Stimulated activated CD4-positive, alpha-beta T cell treated with anti-CD3 and anti-CD28 coated beads, Interleukin-4, amount 100 ng/mL, for 24 hours (primary cell): ENCODE measurements around the gene CLCNKB.
"Not testable (repeated sequence)": the region's sequence is repeated elsewhere in the genome, so short reads cannot be mapped to it uniquely, and the experiment has no call there.

Source experiments
- DNase-seq: peaks from one replicate; pipeline ENCODE4 v3.0.0-alpha.2; 2020

CLCNKB gene

DNA sequence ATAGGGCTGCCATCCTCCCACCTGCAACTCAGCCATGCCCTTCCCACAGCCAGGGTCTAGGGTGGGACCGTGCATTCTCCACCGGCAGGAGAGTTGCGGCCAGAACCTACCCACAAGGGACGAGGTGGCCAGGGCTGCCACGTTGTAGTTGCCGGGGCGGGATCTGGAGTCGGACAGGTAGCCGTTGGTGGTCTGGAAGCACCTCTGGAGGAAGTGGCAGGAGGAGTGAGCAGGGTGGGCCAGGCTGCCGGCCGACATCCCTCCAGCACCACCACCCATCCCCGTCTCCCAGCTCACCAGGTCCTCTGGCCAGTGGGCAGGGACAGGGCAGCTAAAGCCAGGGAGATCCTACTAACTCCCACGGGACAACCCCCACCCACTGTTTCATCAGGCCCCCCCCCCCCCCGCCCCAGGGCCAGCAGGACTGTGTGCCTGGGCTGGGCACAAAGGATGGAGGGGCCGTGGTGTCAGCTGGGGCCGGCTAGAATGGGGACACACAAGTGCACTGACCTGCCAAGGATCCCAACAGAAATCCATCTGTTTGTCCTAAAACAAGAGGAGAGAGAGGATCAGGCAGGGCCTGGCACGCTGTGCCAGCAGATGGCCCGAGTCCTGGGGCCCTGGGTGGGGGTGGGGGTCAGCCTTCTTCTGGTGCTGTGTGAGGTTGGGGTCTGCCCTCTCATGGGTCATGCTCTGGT is 18.6 kb downstream of the CLCNKB start:
- DNase-seq: not testable (repeated sequence)

DNA sequence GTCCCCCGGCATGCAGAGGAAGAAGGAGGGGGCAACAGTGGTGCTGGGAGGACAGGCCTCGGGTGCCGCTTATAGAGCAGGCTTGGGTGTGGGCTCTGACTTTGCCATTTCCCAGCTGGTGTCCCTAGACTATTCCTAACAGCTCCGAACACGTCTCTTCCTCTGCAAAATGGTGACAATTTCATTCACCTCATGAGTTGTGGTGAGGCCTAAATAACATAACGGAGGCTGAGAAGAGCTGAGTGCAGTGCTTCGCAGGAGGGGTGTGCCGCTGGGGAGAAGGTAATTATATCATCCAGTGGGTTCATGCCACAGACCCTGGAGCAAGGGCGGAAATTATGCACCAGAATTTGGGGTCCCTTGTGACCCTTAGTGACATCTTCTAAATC is 19.1 kb downstream of the CLCNKB start:
- DNase-seq: not testable (repeated sequence)

DNA sequence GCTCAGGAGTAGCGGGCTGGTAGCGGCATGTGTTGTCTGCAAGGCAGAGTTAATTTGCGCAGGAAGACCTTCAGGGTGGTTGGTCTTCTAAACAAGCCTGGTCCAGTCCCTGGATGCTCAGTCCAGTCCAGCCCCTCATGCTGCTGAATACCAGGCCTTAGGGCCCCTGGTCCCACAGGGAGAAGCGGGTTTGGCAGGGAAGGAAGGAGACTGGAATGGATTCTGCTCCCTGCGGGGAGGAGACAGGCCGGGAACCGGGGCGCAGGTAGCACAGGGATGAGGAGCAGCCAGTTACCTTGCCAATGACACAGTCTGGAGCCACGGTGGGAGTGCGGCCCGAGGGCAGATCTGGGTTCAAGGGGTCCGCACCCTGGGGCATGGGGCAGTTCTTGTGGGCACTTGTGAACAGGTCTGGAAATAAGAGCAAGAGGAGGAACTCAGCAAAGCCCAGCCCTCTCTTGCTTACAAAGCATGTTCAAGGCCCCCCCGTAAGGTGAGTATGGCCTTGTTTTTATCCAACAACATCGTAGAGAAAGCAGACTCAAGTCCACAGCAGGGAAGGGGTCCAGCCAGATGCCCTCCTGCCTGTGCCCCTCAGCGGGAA is 19.7 kb downstream of the CLCNKB start:
- DNase-seq: no peak

GRCh38 chr1:16063921-16064320 is 20.3 kb downstream of the CLCNKB start:
- DNase-seq: no peak

- DNase-seq: no peak
Observed at GRCh38 chr1:16064536-16065268, 21.1 kb downstream of the CLCNKB start.

DNA sequence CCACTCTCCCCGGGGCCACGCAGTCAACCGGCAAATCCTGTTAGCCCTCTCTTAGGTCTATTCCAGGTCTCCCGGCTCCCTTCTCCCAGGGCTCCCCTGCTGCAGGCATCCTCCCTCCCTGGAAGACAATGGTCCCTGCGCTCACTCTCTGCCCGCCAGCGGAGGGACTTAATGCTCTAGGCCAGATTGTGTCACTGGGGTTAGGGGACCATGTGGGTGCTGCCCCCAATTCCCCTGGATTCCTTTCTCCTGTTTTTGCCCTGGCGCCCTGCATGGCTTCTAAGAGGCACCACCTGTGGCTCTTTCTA is 21.6 kb downstream of the CLCNKB start:
- no peak for DNase-seq

DNA sequence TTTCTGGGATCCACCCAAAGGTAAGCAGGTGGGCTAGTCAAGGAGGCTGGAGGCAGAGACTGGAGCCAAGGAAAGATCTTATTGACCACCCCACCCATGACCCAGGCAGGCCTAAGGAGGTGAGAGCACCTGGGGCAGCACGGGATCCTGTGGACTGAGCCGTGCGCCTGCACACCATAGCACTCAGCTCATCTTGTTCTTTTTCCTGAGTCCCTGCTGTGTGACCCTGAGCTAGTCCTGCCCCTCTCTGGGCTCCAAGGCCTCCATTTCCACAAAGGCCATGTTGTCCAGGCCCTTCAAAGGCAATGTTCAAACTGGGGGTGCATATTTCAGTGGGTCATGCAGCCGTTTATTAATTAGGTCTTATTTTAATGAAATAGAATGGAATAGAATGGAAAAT is 22.7 kb downstream of the CLCNKB start:
- no peak for DNase-seq

- DNase-seq: no peak
Observed at GRCh38 chr1:16067127-16067768, 23.7 kb downstream of the CLCNKB start.

DNA sequence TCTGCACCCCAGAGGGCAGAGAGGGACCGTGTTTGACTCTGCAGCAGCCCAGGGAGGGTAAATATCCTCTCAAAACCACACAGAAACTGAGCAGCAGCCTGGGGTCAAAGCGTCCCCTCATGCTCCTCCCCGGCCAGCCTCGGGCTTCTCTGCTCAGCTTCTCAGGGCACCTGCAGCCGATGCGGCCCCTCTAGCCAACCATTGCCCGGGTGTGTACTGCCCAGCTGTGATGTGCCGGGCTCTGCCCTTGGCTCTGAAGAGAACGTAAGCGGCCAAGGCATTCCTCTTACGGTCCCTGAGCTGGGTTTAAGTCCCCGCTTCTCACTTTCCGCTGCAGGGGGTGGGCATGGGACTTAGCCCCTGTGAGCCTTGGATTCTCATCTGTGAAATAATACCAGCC is 24.4 kb downstream of the CLCNKB start:
- no peak for DNase-seq

DNA sequence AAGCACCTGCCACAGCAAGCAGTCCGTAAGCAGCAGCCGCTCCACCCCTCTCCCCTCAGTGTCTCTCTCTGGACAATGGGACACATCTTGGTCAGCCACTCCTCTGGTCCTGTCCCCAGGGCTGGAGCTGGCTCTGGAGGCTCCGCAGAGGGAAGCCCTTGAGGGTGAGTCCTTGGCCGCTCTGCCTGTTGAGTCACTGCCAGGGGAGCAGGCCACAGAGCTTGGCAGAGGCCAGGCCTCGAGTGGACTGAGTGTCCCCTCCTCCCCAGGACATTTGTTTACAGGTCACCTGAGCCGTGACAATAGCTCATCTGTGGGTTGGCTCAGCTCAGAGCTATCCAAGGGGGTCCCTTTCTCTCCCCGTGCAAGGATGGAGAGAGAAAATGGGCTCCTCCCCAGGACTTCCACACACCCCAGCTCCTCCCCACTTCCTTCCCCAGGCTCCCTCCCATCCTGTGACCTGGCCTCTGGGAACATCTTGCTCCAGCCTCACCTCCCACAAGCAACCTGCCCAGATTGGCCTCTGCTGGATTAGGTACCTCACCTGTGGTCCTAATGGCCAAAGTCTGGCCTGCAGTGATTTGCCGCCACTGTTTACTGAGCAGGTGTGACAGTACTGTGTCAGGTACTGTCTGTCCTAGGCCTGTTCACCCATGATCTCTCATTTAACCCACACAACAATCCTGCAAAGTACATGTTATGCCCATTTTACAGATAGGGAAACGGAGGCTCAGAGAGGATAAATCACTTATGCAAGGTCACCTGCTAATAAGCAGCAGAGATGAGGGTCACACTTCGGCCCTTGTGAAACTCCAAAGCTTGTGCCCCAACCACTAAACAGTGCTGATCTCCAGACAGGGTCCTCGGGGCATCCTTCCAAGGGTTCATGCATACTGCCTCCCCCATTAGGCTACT is 25.0 kb downstream of the CLCNKB start:
- no peak for DNase-seq

- no peak for DNase-seq
Observed at GRCh38 chr1:16070640-16071355, 27.2 kb downstream of the CLCNKB start.

DNA sequence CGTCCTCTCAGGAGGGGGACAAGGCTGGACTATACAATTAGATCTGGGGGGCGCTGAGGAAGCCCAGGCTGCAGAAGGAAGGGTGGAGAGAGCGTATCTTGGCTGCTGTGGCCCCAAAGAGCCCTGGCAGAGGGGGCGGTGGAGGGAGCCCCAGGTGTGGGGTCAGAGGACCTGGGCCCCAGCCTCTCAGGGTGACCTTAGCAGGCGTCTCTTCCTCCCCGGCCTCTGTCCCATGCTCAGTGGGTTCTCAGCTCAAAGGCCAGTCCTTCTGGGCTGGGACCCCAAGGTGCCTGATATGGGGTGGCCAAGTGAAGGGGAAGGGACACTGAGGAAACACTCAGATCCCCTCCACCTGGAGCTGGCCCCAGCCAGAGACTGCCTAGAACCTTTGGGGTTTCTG is 28.0 kb downstream of the CLCNKB start:
- no peak for DNase-seq

GRCh38 chr1:16072095-16072494 is 28.5 kb downstream of the CLCNKB start:
- DNase-seq: no peak

DNA sequence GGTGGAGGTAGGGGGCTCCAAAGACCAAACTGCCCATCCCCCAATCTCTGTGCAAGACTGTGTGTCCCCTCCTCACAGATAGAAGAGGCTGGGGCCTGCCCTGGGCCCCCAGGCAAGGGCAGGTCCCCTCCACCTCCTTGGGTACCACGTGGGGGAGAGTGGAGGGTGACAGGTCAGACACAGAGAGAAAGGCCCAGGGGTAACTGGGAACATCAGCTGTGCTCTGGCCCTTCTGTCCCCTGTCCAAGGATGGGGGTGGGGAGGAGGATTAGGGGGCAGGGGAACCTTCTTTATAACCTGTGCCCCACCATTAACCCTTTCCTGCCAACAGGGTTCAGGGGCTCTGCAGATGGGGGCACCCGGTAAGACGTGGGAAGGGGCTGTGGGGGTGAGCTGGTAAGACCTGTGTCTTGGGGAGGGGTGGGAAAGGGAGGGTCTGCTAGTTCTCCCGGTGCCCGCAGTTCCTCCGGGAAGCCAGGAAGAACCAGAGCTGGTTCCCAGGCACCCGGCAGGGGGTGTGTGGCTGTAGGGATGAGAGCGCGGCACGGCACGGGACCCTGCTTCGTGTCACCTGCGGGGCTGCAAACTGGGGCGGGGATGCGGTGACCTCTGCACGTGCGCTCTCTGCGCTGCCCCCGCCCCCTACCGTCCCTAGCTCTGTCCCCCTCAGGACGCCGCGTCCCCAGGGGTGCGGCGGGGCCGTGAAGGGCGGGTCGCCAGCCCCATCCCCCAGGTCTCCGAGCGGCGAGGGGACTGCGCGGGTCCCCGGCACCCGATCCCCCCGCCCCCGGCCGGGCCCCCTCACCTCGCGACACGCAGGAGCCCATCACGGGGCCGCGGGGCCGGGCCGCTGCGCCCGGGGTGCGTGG is 29.3 kb downstream of the CLCNKB start:
- DNase-seq: no peak

DNA sequence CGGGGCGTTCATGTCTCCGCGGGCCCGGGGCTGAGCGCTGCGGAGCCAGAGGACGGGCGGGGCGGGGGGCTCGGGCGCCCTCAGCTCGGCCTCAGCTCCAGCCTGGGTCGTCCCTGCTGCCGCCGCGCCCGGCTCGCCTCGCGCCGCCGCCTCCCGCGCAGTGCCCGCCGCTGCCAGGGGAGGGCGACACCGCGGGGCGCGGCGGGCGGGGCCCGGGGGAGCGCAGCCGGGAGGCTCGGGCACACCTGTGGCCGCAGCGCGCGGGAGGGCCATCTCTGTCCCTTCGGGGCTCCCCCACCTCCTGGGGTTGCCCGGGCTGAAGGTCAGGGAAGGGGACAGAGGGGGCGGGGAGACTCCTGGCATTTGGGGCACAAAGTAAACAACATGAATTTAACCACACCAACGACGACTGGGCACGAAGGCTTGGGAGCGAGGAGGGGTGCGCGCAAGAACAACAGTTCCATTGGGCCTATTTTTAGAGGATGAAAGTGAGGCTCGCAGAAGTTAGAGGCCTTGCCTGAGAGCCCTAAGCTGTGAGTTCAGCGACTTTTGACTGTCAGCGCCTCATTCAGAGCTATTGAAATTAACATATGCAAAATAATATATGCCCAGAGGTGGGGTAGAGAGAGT is 30.0 kb downstream of the CLCNKB start, which contains the start of gene FAM131C:
FAM131C (minus strand) TSS at position 162 of the 630 bp plus-strand sequence. CDS start 209 bp downstream, outside the sequence.
- DNase-seq: peak; percentile 34

DNA sequence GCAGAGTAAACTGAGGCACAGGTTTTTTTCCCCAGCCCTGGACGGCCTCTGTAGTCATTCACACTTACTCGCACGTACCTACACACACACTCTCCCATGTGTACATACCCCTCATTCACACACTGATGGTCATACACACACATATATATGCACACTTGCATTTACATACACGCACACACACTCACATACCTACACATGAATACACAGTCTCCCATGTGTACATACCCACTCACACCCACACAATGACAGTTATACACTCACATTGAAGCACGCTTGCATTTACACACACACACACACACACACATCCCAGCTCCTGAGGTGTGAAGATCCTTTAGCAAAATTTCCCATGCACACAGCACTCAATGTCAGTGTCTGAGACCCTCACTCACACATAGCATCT is 30.6 kb downstream of the CLCNKB start:
- no peak for DNase-seq

GRCh38 chr1:16075337-16076030 is 31.9 kb downstream of the CLCNKB start:
- no peak for DNase-seq

DNA sequence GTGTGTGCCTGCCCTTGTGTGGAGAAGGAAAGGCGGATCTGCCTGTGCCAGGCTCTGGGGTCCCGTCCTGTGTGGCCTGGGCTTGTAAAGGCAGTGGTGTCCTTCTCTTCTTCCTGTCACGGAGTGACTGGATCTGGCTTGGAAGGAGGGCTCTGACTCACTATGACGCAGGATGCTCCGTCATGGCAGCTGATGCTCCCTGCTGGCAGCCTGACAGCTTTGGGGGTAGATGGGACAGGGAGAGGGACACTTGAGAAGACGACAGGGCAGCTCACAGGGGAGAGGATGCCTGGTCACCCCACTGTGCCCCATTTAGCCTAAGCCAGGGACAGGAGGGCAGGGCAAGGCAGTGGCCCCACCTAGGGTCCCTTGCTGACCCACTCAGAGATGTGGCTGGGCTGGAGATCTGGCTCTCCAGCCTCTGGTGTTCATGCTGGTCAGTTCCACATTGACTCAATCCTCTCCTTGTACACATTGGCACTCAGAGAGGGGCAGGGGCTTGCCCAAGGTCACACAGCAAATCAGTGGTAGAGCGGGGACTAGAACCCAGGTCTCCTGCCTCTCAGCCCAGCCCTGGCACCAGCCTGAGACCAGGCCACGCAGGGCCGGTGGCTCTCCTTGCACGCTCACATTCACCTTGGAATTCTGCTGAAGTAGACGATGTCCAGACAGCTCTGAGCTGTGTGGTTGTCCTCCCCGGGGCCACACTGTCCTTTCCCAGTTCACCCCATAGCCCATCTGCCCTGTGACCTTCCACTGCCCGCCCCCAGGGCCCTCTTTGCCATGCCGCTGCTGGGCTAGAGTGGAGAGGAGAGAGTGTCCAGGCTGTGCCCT is 32.7 kb downstream of the CLCNKB start:
- no peak for DNase-seq

DNA sequence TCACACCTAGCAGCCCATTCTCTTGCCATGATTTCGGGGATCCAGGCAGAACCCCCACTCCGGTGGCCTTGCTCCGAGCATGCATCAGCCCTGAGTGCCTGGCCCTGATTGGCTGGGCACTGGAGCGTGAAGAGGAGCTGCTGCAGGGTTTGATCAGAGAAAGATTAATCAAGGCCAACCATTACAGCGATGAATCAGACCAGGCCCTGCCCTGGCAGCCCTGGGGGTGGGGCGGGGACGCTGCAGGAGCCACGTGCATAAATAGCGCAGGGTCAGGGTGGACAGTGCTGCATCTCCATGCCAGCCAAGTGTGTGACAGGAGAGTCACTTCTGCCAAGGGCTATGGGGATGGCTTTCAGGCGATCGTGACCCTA is 33.3 kb downstream of the CLCNKB start:
- DNase-seq: no peak
